ENCODE data around the gene ADORA2B. TPM values are rescaled to one million over a fixed set of nuclear protein-coding genes. Genes with fewer than 3 reads are reported as not detected.

The ADORA2B gene
- total RNA-seq, 2 donors from 2014 or later = 1.8 to 2.0 TPM

GRCh38 chr17:15971882-15972281 is 27.0 kb downstream of the ADORA2B start:
- no peak for TF ChIP-seq CTCF (conservative IDR thresholded peaks at IDR 0.05)
- Mint-ChIP-seq H3K4me1 (peaks cover 20% of the 10 kb centered on the region), H3K9me3 (no peaks in the 10 kb centered on the region), H3K27me3 (ENCODE audit: insufficient read depth) (no peaks in the 10 kb centered on the region), H3K4me3 (no peak overlapping the region), H3K27ac (no peak overlapping the region), H3K36me3 (ENCODE audit: low read depth) (peaks cover 15% of the 10 kb centered on the region)
- 92 to 93% methylated on average over 5 of the region's 5 CpGs for WGBS, 2 experiments (ENCODE audit: insufficient coverage in 1 of 2, insufficient read length in 1 of 2)
- Histone ChIP-seq H3K27me3 (ENCODE audit: control insufficient read depth, insufficient read depth, low read length, poor library complexity, severe bottlenecking) (no peaks in the 10 kb centered on the region), H3K9me3 (ENCODE audit: control insufficient read depth, low read length) (no peaks in the 10 kb centered on the region), H3K4me1 (ENCODE audit: control insufficient read depth, insufficient read depth, low read length) (peaks cover 5% of the 10 kb centered on the region), H3K36me3 (ENCODE audit: control insufficient read depth, insufficient read depth, low read length) (peaks cover 19% of the 10 kb centered on the region), H3K9ac (ENCODE audit: extremely low read depth, low read length, poor library complexity, severe bottlenecking) (no peak overlapping the region), H3K27ac (ENCODE audit: low read depth, low read length) (no peak overlapping the region), H3K4me3 (ENCODE audit: low read length) (no peak overlapping the region)
- no peak for DNase-seq

DNA sequence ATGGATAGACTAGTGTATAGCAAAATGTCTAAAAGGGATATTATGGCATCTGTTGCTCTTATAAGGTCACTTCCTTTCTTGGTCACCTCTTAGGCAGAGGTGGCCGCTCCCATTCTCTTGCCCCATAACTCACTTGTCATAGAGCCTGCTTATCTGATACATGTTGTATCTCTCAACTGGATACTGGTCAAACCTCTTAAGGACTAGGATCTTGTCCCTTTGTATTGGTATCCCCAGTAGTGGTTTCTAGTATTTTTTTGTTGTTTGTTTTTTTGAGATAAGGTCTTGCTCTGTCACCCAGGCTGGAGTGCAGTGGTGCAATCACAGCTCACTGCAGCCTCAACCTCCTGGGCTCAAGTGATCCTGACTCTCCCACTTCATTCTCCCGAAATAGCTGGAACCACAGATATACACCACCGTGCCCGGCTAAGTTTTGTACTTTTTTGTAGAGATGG is 27.6 kb downstream of the ADORA2B start:
- H3K27ac Mint-ChIP-seq = no peak overlapping the region
- Histone ChIP-seq H3K9ac (ENCODE audit: extremely low read depth, low read length, poor library complexity, severe bottlenecking) (no peak overlapping the region), H3K4me1 (ENCODE audit: control insufficient read depth, insufficient read depth, low read length) (peaks cover 5% of the 10 kb centered on the region), H3K27me3 (ENCODE audit: control insufficient read depth, insufficient read depth, low read length, poor library complexity, severe bottlenecking) (no peaks in the 10 kb centered on the region), H3K27ac (ENCODE audit: low read depth, low read length) (no peak overlapping the region), H3K36me3 (ENCODE audit: control insufficient read depth, insufficient read depth, low read length) (peaks cover 25% of the 10 kb centered on the region), H3K4me3 (ENCODE audit: low read length) (no peak overlapping the region), H3K9me3 (ENCODE audit: control insufficient read depth, low read length) (no peaks in the 10 kb centered on the region)
- H3K4me3 Mint-ChIP-seq = no peak overlapping the region
- peaks cover 19% of the 10 kb centered on the region for H3K4me1 Mint-ChIP-seq
- no peaks in the 10 kb centered on the region for H3K9me3 Mint-ChIP-seq
- no peak for DNase-seq
- peaks cover 20% of the 10 kb centered on the region for H3K36me3 Mint-ChIP-seq (ENCODE audit: low read depth)
- TF ChIP-seq CTCF (conservative IDR thresholded peaks at IDR 0.05) = no peak
- WGBS, 2 experiments (ENCODE audit: insufficient coverage in 1 of 2, insufficient read length in 1 of 2) = 94 to 97% methylated on average over 3 to 4 of the region's 4 CpGs
- no peaks in the 10 kb centered on the region for H3K27me3 Mint-ChIP-seq (ENCODE audit: insufficient read depth)

DNA sequence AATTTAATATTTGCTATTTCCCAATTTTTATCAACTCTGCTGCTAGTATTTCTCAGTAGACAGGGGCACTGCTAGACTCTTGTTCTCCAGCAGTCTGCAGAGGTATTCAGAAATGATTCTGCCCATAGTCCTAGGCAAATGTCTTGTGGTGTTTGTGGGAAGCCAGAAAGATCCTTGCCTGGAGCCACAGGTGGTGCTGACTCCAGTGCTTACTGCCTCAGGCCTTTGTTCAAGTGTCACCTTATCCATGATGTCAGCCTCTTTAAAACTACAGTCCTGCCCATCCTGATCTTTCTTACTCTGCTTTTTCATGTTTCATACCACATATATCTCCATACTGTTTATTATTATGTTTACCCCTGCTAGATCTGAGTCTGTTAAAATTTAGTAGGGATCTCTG is 28.1 kb downstream of the ADORA2B start:
- no peak overlapping the region for H3K27ac Mint-ChIP-seq
- H3K36me3 ChIP-seq (ENCODE audit: control insufficient read depth, insufficient read depth, low read length) = peaks cover 30% of the 10 kb centered on the region
- peaks cover 16% of the 10 kb centered on the region for H3K4me1 Mint-ChIP-seq
- peaks cover 25% of the 10 kb centered on the region for H3K36me3 Mint-ChIP-seq (ENCODE audit: low read depth)
- no peak overlapping the region for H3K9ac ChIP-seq (ENCODE audit: extremely low read depth, low read length, poor library complexity, severe bottlenecking)
- H3K27me3 ChIP-seq (ENCODE audit: control insufficient read depth, insufficient read depth, low read length, poor library complexity, severe bottlenecking) = no peaks in the 10 kb centered on the region
- peaks cover 5% of the 10 kb centered on the region for H3K4me1 ChIP-seq (ENCODE audit: control insufficient read depth, insufficient read depth, low read length)
- H3K9me3 Mint-ChIP-seq = no peaks in the 10 kb centered on the region
- no peak overlapping the region for H3K4me3 ChIP-seq (ENCODE audit: low read length)
- no peak overlapping the region for H3K27ac ChIP-seq (ENCODE audit: low read depth, low read length)
- DNase-seq = no peak
- H3K27me3 Mint-ChIP-seq (ENCODE audit: insufficient read depth) = no peaks in the 10 kb centered on the region
- H3K4me3 Mint-ChIP-seq = no peak overlapping the region
- no peak for TF ChIP-seq CTCF (conservative IDR thresholded peaks at IDR 0.05)
- H3K9me3 ChIP-seq (ENCODE audit: control insufficient read depth, low read length) = no peaks in the 10 kb centered on the region

Measured in endodermal cell (in vitro differentiated cells).